GM18951 (cell line): Measurements from ENCODE around the gene ANKDD1A.

Experiments
- POLR2A ChIP-seq: IDR thresholded peaks from 4 replicates; pipeline ENCODE4 v1.6.1; 2011; ENCODE audit warnings: mild to moderate bottlenecking; ENCODE audit not compliant: insufficient read length, insufficient read depth; ENCODE audit errors: extremely low read depth
- in situ Hi-C: fragments of 300-500 bp; cut with MboI; formaldehyde crosslinking; loops from one replicate; pipeline ENCODE4 v1.12.0; 2022; ENCODE audit warnings: low sequenced_read_pairs, mixed read lengths, inconsistent platforms; ENCODE audit not compliant: unreplicated experiment

ANKDD1A gene

GRCh38 chr15:64944961-64945360 is 33.3 kb downstream of the ANKDD1A start:
- TF ChIP-seq POLR2A = no peak
- in situ Hi-C loops = no loop called here

GRCh38 chr15:64947211-64947610 is 35.5 kb downstream of the ANKDD1A start:
- in situ Hi-C loops = no loop called here

GRCh38 chr15:64948916-64949315 is 37.2 kb downstream of the ANKDD1A start:
- TF ChIP-seq POLR2A = no peak
- in situ Hi-C loops = no loop called here

More at GRCh38 chr15:64947211-64947610, 35.5 kb downstream of the ANKDD1A start:
- no peak for TF ChIP-seq POLR2A

GRCh38 chr15:64949383-64950186 is 37.9 kb downstream of the ANKDD1A start:
- peak; percentile 30 for TF ChIP-seq POLR2A
- in situ Hi-C loops = no loop called here

- no peak for TF ChIP-seq POLR2A
- in situ Hi-C loops = no loop called here
Measured at GRCh38 chr15:64950888-64951287, 39.2 kb downstream of the ANKDD1A start.

- no peak for TF ChIP-seq POLR2A
- in situ Hi-C loops = no loop called here
Measured at GRCh38 chr15:64951777-64952418, 40.2 kb downstream of the ANKDD1A start.

- in situ Hi-C loops = no loop called here
- TF ChIP-seq POLR2A = no peak
Measured at GRCh38 chr15:64954395-64954794, 42.7 kb downstream of the ANKDD1A start.

GRCh38 chr15:64959128-64959527 is 47.4 kb downstream of the ANKDD1A start:
- TF ChIP-seq POLR2A = no peak
- in situ Hi-C loops = no loop called here

GRCh38 chr15:64960153-64960552 is 48.5 kb downstream of the ANKDD1A start:
- in situ Hi-C loops = no loop called here

GRCh38 chr15:64961013-64961412 is 49.3 kb downstream of the ANKDD1A start:
- in situ Hi-C loops = no loop called here
- TF ChIP-seq POLR2A = no peak

More at GRCh38 chr15:64960153-64960552, 48.5 kb downstream of the ANKDD1A start:
- no peak for TF ChIP-seq POLR2A

- in situ Hi-C loops = no loop called here
- TF ChIP-seq POLR2A = no peak
Measured at GRCh38 chr15:64969401-64969800, 57.7 kb downstream of the ANKDD1A start.

- in situ Hi-C loops = no loop called here
- TF ChIP-seq POLR2A = no peak
Measured at GRCh38 chr15:64970698-64971097, 59.0 kb downstream of the ANKDD1A start.

- in situ Hi-C loops = no loop called here
- TF ChIP-seq POLR2A = no peak
Measured at GRCh38 chr15:64975390-64975789, 63.7 kb downstream of the ANKDD1A start.

- in situ Hi-C loops = no loop called here
- TF ChIP-seq POLR2A = no peak
Measured at GRCh38 chr15:64979252-64979710, 67.6 kb downstream of the ANKDD1A start.
